OCI-LY3 (cell line): Measurements from ENCODE around the gene BAIAP2L1.

Source experiments
- CTCF ChIP-seq: fragments of 200-600, 300-600 bp; sonication (generic); IDR thresholded peaks from 2 replicates; pipeline ENCODE4 v1.5.1; 2014; ENCODE audit warnings: antibody characterized with exemption, low read length, low read depth
- EZH2phosphoT487 ChIP-seq: fragments of 200-600 bp; shearing (Covaris generic); IDR thresholded peaks from 2 replicates; pipeline ENCODE4 v1.6.1; 2018; ENCODE audit warnings: antibody characterized with exemption, mixed run types, low read depth

GRCh38 chr7:98358706-98359105 lies 42.2 kb downstream of the BAIAP2L1 start:
- TF ChIP-seq CTCF (no peak), EZH2phosphoT487 (no peak)
